HCT116 (cell line): ENCODE measurements around the gene DDX54. TPM values are rescaled to one million over a fixed set of nuclear protein-coding genes. Genes with fewer than 3 reads are reported as not detected.
A peak's percentile ranks its signal among the peaks of the same experiment; 100 is the strongest.

Experiments
- ATAC-seq: fragments of 200-7000 bp; cut with Tn5 transposase; 2 replicates; pipeline ENCODE4 v1.9.1; 2020; ENCODE audit warnings: mild to moderate bottlenecking, moderate library complexity
- BruUV-seq: library from RNA; stranded (reverse); fragments of 400-500 nt; replicated peaks from 2 replicates; lab custom pipeline; 2021; lab: Mats Ljungman, UMichigan
- CTCF ChIA-PET: fragments of 300-600 bp; sonication (Branson Sonifier 250); formaldehyde crosslinking; loops from one replicate; lab custom pipeline; 2021; ENCODE audit warnings: antibody characterized with exemption; lab: Charles Lee
- POLR2A ChIA-PET: fragments of 300-600, 350-600 bp; sonication (Branson Sonifier 250); formaldehyde crosslinking; loops from one replicate; lab custom pipeline; 2021; ENCODE audit warnings: antibody characterized with exemption; lab: Charles Lee
- RAD21 ChIA-PET, 2 experiments: fragments of 300-600 bp; sonication (Branson Sonifier 250); formaldehyde crosslinking; loops; one replicate each; lab custom pipeline; 2023; ENCODE audit warnings: low total read pairs in 2 of 2; ENCODE audit not compliant: uncharacterized antibody in 2 of 2, unreplicated experiment in 2 of 2, low non-redundant PET in 1 of 2; lab: Charles Lee
- DNase-seq: peaks from one replicate; pipeline ENCODE4 v3.0.0-alpha.2; 2010; ENCODE audit warnings: low read depth, low spot score
- H2AFZ ChIP-seq: fragments of 200-600 bp; shearing (Covaris generic), sonication (generic); 2 replicates; pipeline ENCODE4 v1.6.1; 2017; ENCODE audit warnings: low read depth, mixed run types, mixed read lengths, antibody characterized with exemption, low read length; ENCODE audit not compliant: poor library complexity, severe bottlenecking
- H3K27ac ChIP-seq: 2 replicates; pipeline ENCODE4 v1.5.1; 2012; ENCODE audit warnings: low read depth, low read length
- H3K27me3 ChIP-seq: fragments of 200-600 bp; sonication (generic); 2 replicates; pipeline ENCODE4 v1.6.1; 2016; ENCODE audit warnings: mixed run types, low read length, mixed read lengths; ENCODE audit not compliant: insufficient read depth
- H3K36me3 ChIP-seq, 2 experiments: fragments of 200-500 bp in 1 of 2; fragments of 200-600 bp in 1 of 2; sonication (Bioruptor generic) in 1 of 2; sonication (generic) in 1 of 2; 2 replicates each; pipeline versions ENCODE4 v1.5.1 to v1.6.1; 2014 to 2016; ENCODE audit warnings: low read length in 2 of 2, inconsistent platforms in 1 of 2, mixed read lengths in 1 of 2, mixed run types in 1 of 2; ENCODE audit not compliant: insufficient read depth in 2 of 2, control insufficient read depth in 1 of 2
- H3K4me1 ChIP-seq, 2 experiments: fragments of 200-600 bp in 1 of 2; sonication (generic) in 1 of 2; 2 replicates each; pipeline versions ENCODE4 v1.5.1 to v1.6.1; 2012 to 2017; ENCODE audit warnings: low read length in 2 of 2, inconsistent platforms in 1 of 2, mild to moderate bottlenecking in 1 of 2, mixed read lengths in 1 of 2, mixed run types in 1 of 2, moderate library complexity in 1 of 2; ENCODE audit not compliant: insufficient read depth in 2 of 2, control insufficient read depth in 1 of 2
- H3K4me2 ChIP-seq: fragments of 200-600 bp; sonication (generic); 2 replicates; pipeline ENCODE4 v1.6.1; 2017; ENCODE audit warnings: mixed run types, low read length, mixed read lengths
- H3K4me3 ChIP-seq, 2 experiments: fragments of 200-600 bp in 1 of 2; sonication (generic) in 1 of 2; replicated peaks in 1 of 2; 2 replicates each; pipeline ENCODE4 v1.5.1; 2011 to 2016; ENCODE audit warnings: low read length in 2 of 2, control low read depth in 1 of 2, low read depth in 1 of 2, mild to moderate bottlenecking in 1 of 2, mixed read lengths in 1 of 2, mixed run types in 1 of 2
- H3K79me2 ChIP-seq: fragments of 200-600 bp; sonication (generic); 2 replicates; pipeline ENCODE4 v1.6.1; 2017; ENCODE audit warnings: mild to moderate bottlenecking, mixed run types, low read length, moderate library complexity, mixed read lengths; ENCODE audit not compliant: insufficient read depth
- H3K9ac ChIP-seq: fragments of 200-600 bp; sonication (generic); 2 replicates; pipeline ENCODE4 v1.6.1; 2016; ENCODE audit warnings: low read length, mixed read lengths
- H3K9me2 ChIP-seq: fragments of 200-600 bp; sonication (generic), shearing (Covaris generic); 2 replicates; pipeline ENCODE4 v1.6.1; 2017; ENCODE audit warnings: mixed run types, mild to moderate bottlenecking, moderate library complexity; ENCODE audit not compliant: insufficient read depth
- H3K9me3 ChIP-seq, 2 experiments: fragments of 200-500 bp in 1 of 2; fragments of 200-600 bp in 1 of 2; sonication (Bioruptor generic) in 1 of 2; sonication (generic) in 1 of 2; 2 replicates each; pipeline ENCODE4 v1.6.1; 2014 to 2017; ENCODE audit warnings: low read length in 2 of 2, mixed read lengths in 2 of 2, inconsistent platforms in 1 of 2, low read depth in 1 of 2, mild to moderate bottlenecking in 1 of 2, mixed run types in 1 of 2, moderate library complexity in 1 of 2; ENCODE audit not compliant: control insufficient read depth in 1 of 2, insufficient read depth in 1 of 2
- H4K20me1 ChIP-seq: fragments of 200-600 bp; sonication (generic), shearing (Covaris generic); 2 replicates; pipeline ENCODE4 v1.6.1; 2017; ENCODE audit warnings: mixed run types, mild to moderate bottlenecking, moderate library complexity; ENCODE audit not compliant: insufficient read depth
- ATF3 ChIP-seq: IDR thresholded peaks from 2 replicates; pipeline ENCODE4 v1.6.1; 2012
- ELF1 ChIP-seq: IDR thresholded peaks from 2 replicates; pipeline ENCODE4 v1.6.1; 2012; ENCODE audit warnings: low read depth, borderline replicate concordance
- JUND ChIP-seq: IDR thresholded peaks from 2 replicates; pipeline ENCODE4 v1.6.1; 2012
- RAD21 ChIP-seq: IDR thresholded peaks from 2 replicates; pipeline ENCODE4 v1.6.1; 2012; ENCODE audit warnings: low read depth, mild to moderate bottlenecking
- YY1 ChIP-seq: IDR thresholded peaks from 2 replicates; pipeline ENCODE4 v1.6.1; 2011; ENCODE audit warnings: low read length, low read depth, moderate library complexity, mild to moderate bottlenecking; ENCODE audit not compliant: insufficient replicate concordance; ENCODE audit errors: extremely low read depth
- ZNF274 ChIP-seq: fragments of 200-500 bp; sonication (Bioruptor generic); IDR thresholded peaks from 2 replicates; pipeline ENCODE4 v1.6.1; 2014; ENCODE audit warnings: mild to moderate bottlenecking, low read depth, low read length, inconsistent platforms
- intact Hi-C: fragments of 100-400 bp; cut with micrococcal nuclease; formaldehyde crosslinking; loops from 2 replicates; pipeline ENCODE4 v1.10.0; 2022
- total RNA-seq: library from RNA; stranded (reverse); gene quantifications from one replicate; pipeline ENCODE4 v1.2.1, GENCODE V29; 2021; ENCODE audit not compliant: unreplicated experiment
- TF ChIP-seq, protein P1 (sequence below): IDR thresholded peaks from 2 replicates; pipeline ENCODE4 v1.6.1; 2012
- TF ChIP-seq, protein P2 (sequence below), 3 experiments: fragments of 200-600 bp in 1 of 3; sonication (generic) in 1 of 3; IDR thresholded peaks in 2 of 3; conservative IDR thresholded peaks in 1 of 3; 2 replicates each; pipeline ENCODE4 v1.5.1; 2012 to 2017; ENCODE audit warnings: low read depth in 2 of 3, low read length in 2 of 3, antibody characterized with exemption in 1 of 3, borderline replicate concordance in 1 of 3, control low read depth in 1 of 3, mild to moderate bottlenecking in 1 of 3, mixed read lengths in 1 of 3, mixed run types in 1 of 3, moderate library complexity in 1 of 3; ENCODE audit not compliant: insufficient read depth in 1 of 3

DDX54 gene
- total RNA-seq, 1 experiment from 2014 or later, result 110 TPM

GRCh38 chr12:113174461-113175384 is 10.6 kb downstream of the DDX54 start:
- Histone ChIP-seq H3K4me1 (no peaks in the 10 kb centered on the region), H3K9me3 (no peaks in the 10 kb centered on the region), H3K36me3 (peaks cover 61 to 75% of the 10 kb centered on the region in 2 experiments), H2AFZ (no peak overlapping the region), H3K27ac (no peak overlapping the region), H3K4me2 (no peak overlapping the region), H3K9ac (no peak overlapping the region), H3K79me2 (peaks cover 29% of the 10 kb centered on the region; the same call in 1 of the 2 replicates), H3K9me2 (no peaks in the 10 kb centered on the region), H3K27me3 (no peaks in the 10 kb centered on the region), H3K4me3 (no peak overlapping the region), H4K20me1 (no peaks in the 10 kb centered on the region)
- ChIA-PET POLR2A (no interaction called here), CTCF (interaction anchor here (0.6 to 3.4 kb wide), 10 partner anchors 10 to 346 kb away, joined by 3 to 29 read pairs (median 5); partner anchors contain the start of genes DDX54, RASAL1 and RITA1), RAD21 (interaction anchor here in 1 of 2 experiments (1.0 kb wide), 1 partner anchor 22 kb away, joined by 4 read pairs; no protein-coding TSS in a partner anchor)
- intact Hi-C loops, result loop anchor here (1.0 kb wide), 2 partner anchors 126 to 181 kb away; no protein-coding TSS in a partner anchor
- BruUV-seq, result no TSS peak
- ATAC-seq (peak; percentile 91), DNase-seq (no peak)
- TF ChIP-seq ZNF274, result no peak
- peak; percentile 88 for TF ChIP-seq RAD21
- TF ChIP-seq JUND, result no peak
- no peak for TF ChIP-seq YY1
- no peak for TF ChIP-seq ELF1
- TF ChIP-seq, protein P1, sequence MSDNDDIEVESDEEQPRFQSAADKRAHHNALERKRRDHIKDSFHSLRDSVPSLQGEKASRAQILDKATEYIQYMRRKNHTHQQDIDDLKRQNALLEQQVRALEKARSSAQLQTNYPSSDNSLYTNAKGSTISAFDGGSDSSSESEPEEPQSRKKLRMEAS, result no peak
- TF ChIP-seq, protein P2, sequence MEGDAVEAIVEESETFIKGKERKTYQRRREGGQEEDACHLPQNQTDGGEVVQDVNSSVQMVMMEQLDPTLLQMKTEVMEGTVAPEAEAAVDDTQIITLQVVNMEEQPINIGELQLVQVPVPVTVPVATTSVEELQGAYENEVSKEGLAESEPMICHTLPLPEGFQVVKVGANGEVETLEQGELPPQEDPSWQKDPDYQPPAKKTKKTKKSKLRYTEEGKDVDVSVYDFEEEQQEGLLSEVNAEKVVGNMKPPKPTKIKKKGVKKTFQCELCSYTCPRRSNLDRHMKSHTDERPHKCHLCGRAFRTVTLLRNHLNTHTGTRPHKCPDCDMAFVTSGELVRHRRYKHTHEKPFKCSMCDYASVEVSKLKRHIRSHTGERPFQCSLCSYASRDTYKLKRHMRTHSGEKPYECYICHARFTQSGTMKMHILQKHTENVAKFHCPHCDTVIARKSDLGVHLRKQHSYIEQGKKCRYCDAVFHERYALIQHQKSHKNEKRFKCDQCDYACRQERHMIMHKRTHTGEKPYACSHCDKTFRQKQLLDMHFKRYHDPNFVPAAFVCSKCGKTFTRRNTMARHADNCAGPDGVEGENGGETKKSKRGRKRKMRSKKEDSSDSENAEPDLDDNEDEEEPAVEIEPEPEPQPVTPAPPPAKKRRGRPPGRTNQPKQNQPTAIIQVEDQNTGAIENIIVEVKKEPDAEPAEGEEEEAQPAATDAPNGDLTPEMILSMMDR (IDR thresholded peaks at IDR 0.05 in 2 of 3, conservative IDR thresholded peaks at IDR 0.05 in 1 of 3; ENCODE audit: borderline replicate concordance in 1 of 3, insufficient read depth in 1 of 3, low read depth in 2 of 3, low read length in 2 of 3), result peak; percentile 90 to 99 (median 94)
- TF ChIP-seq ATF3, result no peak
